Fibroblast of skin of right quadriceps (primary cell): Measurements from ENCODE around the gene NUP62CL.

ENCODE experiments used
- DNase-seq: peaks from one replicate; pipeline ENCODE4 v3.0.0-alpha.2; 2013

NUP62CL gene

GRCh38 chrX:107146670-107147069, 59.6 kb downstream of the NUP62CL start:
- DNase-seq, result no peak

- no peak for DNase-seq
Observed at GRCh38 chrX:107135965-107136307, 70.3 kb downstream of the NUP62CL start.

- DNase-seq, result peak; percentile 40
Observed at GRCh38 chrX:107135049-107135964, 70.9 kb downstream of the NUP62CL start.

- no peak for DNase-seq
Observed at GRCh38 chrX:107123750-107124149, 82.5 kb downstream of the NUP62CL start.

GRCh38 chrX:107119283-107119682, 87.0 kb downstream of the NUP62CL start:
- DNase-seq, result no peak

- peak; percentile 75 for DNase-seq
Observed at GRCh38 chrX:107118322-107119147, 87.7 kb downstream of the NUP62CL start, which contains the start of gene RBM41. Gene RBM41 (minus strand): TSS chrX:107118822. CDS start chrX:107118773, 49 bp downstream.

- DNase-seq, result peak; percentile 2
Observed at GRCh38 chrX:107117993-107118321, 88.3 kb downstream of the NUP62CL start.

- DNase-seq, result no peak
Observed at GRCh38 chrX:107107459-107107858, 98.8 kb downstream of the NUP62CL start.

GRCh38 chrX:107102980-107103379, 103.3 kb downstream of the NUP62CL start:
- peak; percentile 3 for DNase-seq

GRCh38 chrX:107076158-107076557, 130.1 kb downstream of the NUP62CL start:
- no peak for DNase-seq
